Tibial artery (tissue), 4 donors: ENCODE results near the gene ETNK2.

Experiments
- DNase-seq, 2 donors: peaks; one replicate each; pipeline ENCODE4 v3.0.0-alpha.2; 2019
- H3K27ac ChIP-seq, 2 donors: fragments of 200-600 bp; sonication (generic) in 1 of 2; 1 replicate in 1 of 2; 2 replicates in 1 of 2; pipeline ENCODE4 v1.5.1; 2018 to 2019; ENCODE audit warnings: mild to moderate bottlenecking in 1 of 2
- H3K27me3 ChIP-seq, 2 donors: fragments of 200-600 bp; sonication (generic) in 1 of 2; one replicate each; pipeline versions ENCODE4 v1.5.1 to v1.6.0; 2016 to 2019
- H3K36me3 ChIP-seq, 3 donors: fragments of 200-600 bp; sonication (generic) in 2 of 3; one replicate each; pipeline ENCODE4 v1.5.1; 2016 to 2019; ENCODE audit warnings: mild to moderate bottlenecking in 2 of 3
- H3K4me1 ChIP-seq, 4 donors: fragments of 200-600 bp; sonication (generic) in 2 of 4; 1 replicate in 3 of 4; 2 replicates in 1 of 4; pipeline ENCODE4 v1.5.1; 2016 to 2019
- H3K4me3 ChIP-seq, 2 donors: fragments of 200-600 bp; sonication (generic) in 1 of 2; 1 replicate in 1 of 2; 2 replicates in 1 of 2; pipeline ENCODE4 v1.5.1; 2018 to 2019; ENCODE audit warnings: mild to moderate bottlenecking in 2 of 2
- H3K9me3 ChIP-seq, 3 donors: fragments of 200-600 bp; sonication (generic) in 1 of 3; one replicate each; pipeline ENCODE4 v1.5.1; 2016 to 2019
- CTCF ChIP-seq, 2 experiments: fragments of 200-600 bp in 1 of 2; fragments of 450-650 bp in 1 of 2; IDR thresholded peaks; one replicate each; pipeline ENCODE4 v1.5.1; 2017 to 2019; ENCODE audit warnings: antibody characterized with exemption in 2 of 2, mild to moderate bottlenecking in 1 of 2, moderate library complexity in 1 of 2
- intact Hi-C: fragments of 100-400 bp; cut with DNase I; formaldehyde crosslinking; loops from one replicate; pipeline ENCODE4 v1.15.0; 2023; ENCODE audit warnings: low total_unique reads

Gene ETNK2

GRCh38 chr1:204113896-204114295 is 37.9 kb downstream of the ETNK2 start:
- intact Hi-C loops = no loop called here
- H3K27me3 ChIP-seq = no peaks in the 10 kb centered on the region
- H3K9me3 ChIP-seq = no peaks in the 10 kb centered on the region
- peaks cover 0 to 24% (median 9%) of the 10 kb centered on the region in 4 donors for H3K4me1 ChIP-seq
- no peak overlapping the region for H3K27ac ChIP-seq
- no peak overlapping the region for H3K4me3 ChIP-seq
- no peak for TF ChIP-seq CTCF (IDR thresholded peaks at IDR 0.05)
- no peak for DNase-seq
- peaks cover 28 to 57% (median 46%) of the 10 kb centered on the region in 3 donors for H3K36me3 ChIP-seq

GRCh38 chr1:204112876-204113730 is 38.7 kb downstream of the ETNK2 start:
- H3K27me3 ChIP-seq = no peaks in the 10 kb centered on the region
- intact Hi-C loops = no loop called here
- H3K4me1 ChIP-seq = peaks cover 0 to 32% (median 17%) of the 10 kb centered on the region in 4 donors
- no peaks in the 10 kb centered on the region for H3K9me3 ChIP-seq
- peaks cover 20 to 49% (median 38%) of the 10 kb centered on the region in 3 donors for H3K36me3 ChIP-seq
- H3K27ac ChIP-seq = no peak overlapping the region
- no peak overlapping the region for H3K4me3 ChIP-seq
- no peak for DNase-seq
- no peak for TF ChIP-seq CTCF (IDR thresholded peaks at IDR 0.05)

GRCh38 chr1:204110894-204111633 is 40.8 kb downstream of the ETNK2 start:
- Histone ChIP-seq H3K36me3 (peaks cover 3 to 29% (median 17%) of the 10 kb centered on the region in 3 donors), H3K4me1 (peaks cover 0 to 41% (median 25%) of the 10 kb centered on the region in 4 donors), H3K4me3 (no peak overlapping the region), H3K27me3 (no peaks in the 10 kb centered on the region), H3K27ac (no peak overlapping the region), H3K9me3 (no peaks in the 10 kb centered on the region)
- no peak for DNase-seq
- TF ChIP-seq CTCF (IDR thresholded peaks at IDR 0.05) = no peak
- intact Hi-C loops = no loop called here

- Histone ChIP-seq H3K27me3 (no peaks in the 10 kb centered on the region), H3K27ac (no peak overlapping the region), H3K36me3 (peaks cover 0 to 12% (median 2%) of the 10 kb centered on the region in 3 donors), H3K9me3 (no peaks in the 10 kb centered on the region), H3K4me3 (no peak overlapping the region), H3K4me1 (peaks cover under 1 to 57% (median 42%) of the 10 kb centered on the region in 4 donors)
- no peak for DNase-seq
- intact Hi-C loops = no loop called here
- TF ChIP-seq CTCF (IDR thresholded peaks at IDR 0.05) = no peak
Measured at GRCh38 chr1:204108312-204109141, 43.3 kb downstream of the ETNK2 start.

- intact Hi-C loops = no loop called here
- no peak for DNase-seq
- no peak overlapping the region for H3K27ac ChIP-seq
- no peaks in the 10 kb centered on the region for H3K27me3 ChIP-seq
- no peaks in the 10 kb centered on the region for H3K9me3 ChIP-seq
- peaks cover 0 to 9% (median 0%) of the 10 kb centered on the region in 3 donors for H3K36me3 ChIP-seq
- H3K4me3 ChIP-seq = no peak overlapping the region
- peaks cover 3 to 63% (median 46%) of the 10 kb centered on the region in 4 donors for H3K4me1 ChIP-seq
- TF ChIP-seq CTCF (IDR thresholded peaks at IDR 0.05) = no peak
Measured at GRCh38 chr1:204107892-204108291, 44.0 kb downstream of the ETNK2 start.
